C1 segment of cervical spinal cord (tissue), 14 donors: Measurements from ENCODE around the gene HNRNPA0.
A peak's percentile ranks its signal among the peaks of the same experiment; 100 is the strongest.
"Not testable (repeated sequence)": the region's sequence is repeated elsewhere in the genome, so short reads cannot be mapped to it uniquely, and the experiment has no call there.

ENCODE experiments used
- DNase-seq, 14 donors: peaks; one replicate each; lab custom pipeline; 2025; lab: John Stamatoyannopoulos, UW

HNRNPA0 gene

DNA sequence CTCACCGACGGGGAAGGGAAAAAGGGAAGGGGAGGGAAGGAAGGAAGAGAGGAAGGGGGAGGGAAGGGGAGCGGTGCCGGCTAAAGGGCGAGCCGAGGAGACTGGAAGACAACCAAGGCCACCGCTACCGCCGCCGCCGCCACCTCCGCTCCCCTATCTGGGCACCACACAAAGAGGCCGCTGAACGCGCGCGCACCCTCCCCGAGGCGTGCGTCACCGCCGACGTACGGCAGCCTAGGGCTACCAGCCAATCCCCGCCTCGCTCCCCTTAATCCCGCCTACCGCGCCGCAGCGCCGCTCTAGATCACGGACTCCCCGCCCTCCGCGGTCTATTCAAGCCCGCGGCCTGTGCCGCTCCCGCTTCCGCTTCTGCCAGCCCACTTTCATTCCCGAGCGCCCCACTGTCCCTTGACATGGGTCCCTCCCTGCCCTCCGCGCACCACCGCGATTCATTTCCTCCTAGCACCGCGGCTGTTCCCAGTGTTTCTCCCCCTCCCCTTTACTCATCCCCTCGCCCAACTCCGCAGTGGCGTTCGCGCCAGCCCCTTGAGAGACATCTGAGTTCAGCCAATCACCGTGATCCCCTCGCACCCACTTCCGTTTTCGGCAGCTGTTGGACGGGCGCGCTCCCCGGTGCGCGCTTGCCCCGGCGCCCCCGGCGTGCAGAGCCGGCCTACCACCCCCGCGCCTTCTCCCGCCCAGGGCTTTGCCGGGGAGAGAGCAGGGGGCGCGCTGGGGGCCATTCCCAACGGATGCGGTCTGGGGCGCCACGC lies at the start of gene HNRNPA0:
Gene HNRNPA0, minus strand, starts transcription at position 176 of the 773 bp plus-strand sequence. CDS start 297 bp downstream, outside the sequence.
- peak; percentile 97 to 100 (median 100) for DNase-seq

DNA sequence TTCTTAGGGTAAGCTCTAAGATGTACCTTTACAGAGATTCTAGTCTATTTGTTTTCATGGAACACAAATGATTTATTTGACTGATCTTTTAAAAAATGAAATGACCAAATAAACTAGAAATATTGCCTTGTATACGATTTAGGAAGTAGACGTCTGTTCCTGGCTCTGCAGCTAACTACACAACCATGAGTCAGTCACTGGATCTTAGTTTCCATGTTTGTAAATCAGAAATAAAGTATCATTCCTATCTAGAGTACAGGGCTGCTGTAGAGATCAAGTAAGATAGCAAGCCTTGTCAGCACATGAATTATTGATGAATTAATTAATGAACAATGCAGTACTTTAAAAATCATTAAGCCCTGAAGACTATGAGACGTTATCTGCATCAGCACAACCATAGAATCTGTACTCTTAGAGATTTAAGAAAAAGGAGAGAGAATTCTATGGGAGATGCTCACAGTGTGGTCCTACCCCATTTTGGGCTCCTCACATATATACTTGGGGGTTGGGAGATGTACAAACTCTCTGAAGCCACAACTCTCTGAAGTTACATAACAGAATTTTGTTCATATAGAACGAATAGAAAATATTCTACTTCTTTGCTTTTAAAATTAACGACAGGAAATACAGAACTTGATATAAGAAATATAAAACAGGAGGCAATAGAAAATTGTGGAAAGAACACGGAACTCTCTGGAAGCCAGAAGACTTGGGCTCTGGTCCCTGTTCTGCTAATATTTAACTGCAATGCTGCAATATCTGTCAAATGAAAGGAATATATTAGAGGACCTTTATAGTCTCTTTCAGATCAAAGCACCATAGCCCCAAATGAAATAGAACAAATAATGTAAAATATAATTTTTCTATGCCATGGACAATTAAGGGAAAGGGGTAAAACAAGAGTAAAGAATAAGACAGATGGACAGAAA lies 48.4 kb upstream of the HNRNPA0 start:
- no peak for DNase-seq

DNA sequence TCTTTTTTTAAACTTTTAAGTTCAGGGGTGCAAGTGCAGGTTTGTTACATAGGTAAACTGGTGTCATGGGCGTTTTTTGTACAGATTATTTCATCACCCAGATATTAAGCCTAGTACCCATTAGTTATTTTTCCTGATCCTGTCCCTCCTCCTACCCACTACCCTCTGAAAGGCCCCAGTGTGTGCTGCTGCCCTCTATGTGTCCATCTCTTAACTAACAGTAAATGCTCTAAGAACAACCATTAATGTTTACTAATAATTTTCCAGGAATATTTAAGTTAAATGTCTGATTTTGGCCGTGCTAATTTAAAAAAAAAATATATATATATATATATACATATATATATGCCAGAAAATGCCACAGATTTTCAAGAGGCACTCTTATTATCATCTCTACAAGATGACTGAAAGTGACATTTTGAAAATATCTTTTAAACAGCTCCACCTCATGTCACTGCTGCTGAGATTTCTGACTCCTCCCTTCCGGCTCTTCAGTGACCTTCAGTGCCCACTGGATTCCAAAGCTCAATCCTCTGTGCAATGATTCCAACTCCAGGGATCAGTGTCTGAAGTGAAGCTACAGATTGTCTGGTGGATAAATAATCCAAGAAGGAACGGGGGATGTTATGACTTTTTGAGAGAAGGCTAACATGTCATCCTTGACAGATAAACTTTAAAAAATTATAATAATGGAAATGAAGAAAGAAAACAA lies 46.7 kb upstream of the HNRNPA0 start:
- DNase-seq = no peak

DNA sequence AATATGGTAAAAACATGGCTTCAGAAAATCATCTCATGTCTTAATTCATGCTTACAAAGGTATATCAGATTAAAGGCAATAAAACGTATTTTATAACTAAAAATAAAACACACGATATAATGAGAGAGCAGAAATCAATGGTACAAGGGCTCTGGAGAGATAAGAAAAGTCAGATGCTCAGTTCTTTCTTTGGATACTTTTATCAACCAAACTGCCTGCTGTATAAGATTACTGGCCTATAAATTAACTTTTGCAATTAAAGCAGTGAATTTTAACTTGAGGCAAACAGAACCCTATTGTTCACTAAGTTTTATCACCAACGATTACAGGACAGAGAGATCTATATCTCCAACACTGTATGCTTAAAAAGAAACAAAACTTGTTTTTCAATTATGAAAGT lies 42.1 kb upstream of the HNRNPA0 start:
- DNase-seq = no peak

- DNase-seq = no peak
Observed at GRCh38 chr5:137794863-137795262, 40.7 kb upstream of the HNRNPA0 start.

DNA sequence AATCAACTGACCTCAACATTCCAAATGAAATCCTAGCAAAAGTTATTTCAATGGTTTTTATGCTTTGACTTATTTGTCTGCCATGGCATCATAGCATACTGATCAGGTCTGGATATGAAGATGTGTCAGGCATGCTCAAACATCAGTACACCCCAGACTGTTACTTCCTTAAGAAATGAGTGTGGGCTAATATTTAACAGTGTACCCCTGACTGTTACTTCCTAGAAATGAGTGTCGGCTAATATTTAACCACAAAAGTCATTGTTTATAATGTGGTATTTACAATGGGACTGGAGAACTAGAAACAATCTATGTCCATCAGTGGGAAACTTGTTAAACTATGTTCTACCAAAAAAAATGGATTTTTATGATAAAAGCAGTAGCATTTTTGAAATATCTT lies 38.1 kb upstream of the HNRNPA0 start:
- DNase-seq = no peak

DNA sequence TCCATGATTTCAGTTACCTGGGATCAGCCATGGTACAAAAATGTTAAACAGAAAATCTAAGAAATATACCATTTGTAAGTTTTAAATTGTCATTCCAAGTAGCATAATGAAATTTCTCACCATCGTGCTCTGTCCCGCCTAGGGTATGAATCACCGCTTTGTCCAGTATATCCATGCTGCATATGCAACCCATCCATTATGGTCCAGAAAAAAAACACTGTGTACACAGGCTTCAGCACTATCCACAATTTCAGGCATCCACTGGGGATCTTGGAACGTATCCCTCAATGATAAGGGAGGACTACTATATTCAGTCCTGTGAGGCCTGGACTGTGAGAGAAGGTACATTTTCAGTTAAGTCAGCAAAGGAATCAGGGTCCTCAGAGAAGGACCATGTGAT lies 37.6 kb upstream of the HNRNPA0 start:
- no peak for DNase-seq

DNA sequence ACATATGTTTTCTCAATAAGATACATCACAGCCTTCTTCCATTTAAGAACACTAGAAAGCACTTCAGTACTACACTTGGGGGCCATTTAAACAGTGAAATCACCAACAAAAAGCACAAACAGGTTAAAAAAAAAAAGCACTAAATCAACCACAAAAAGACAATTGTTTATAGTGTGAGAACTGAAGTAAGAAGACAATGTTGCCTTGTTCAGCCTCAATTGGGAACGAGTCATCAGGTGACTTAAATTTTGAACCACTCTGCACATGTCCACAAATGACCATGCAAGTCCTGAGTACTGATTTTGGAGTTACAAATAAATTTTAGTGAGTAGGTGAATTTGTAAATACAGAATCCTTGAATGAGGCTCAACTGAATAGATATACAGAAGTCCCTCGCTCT lies 37.2 kb upstream of the HNRNPA0 start:
- no peak for DNase-seq

DNA sequence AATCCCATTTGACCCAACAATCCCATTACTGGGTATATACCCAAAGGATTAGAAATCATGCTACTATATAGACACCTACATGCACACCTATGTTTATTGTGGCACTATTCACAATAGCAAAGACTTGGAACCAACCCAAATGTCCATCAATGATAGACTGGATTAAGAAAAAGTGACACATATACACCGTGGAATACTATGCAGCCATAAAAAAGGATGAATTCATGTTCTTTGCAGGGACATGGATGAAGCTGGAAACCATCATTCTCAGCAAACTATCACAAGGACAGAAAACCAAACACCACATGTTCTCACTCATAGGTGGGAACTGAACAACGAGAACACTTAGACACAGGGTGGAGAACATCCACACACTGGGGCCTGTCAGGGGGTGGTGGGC lies 34.4 kb upstream of the HNRNPA0 start:
- DNase-seq = not testable (repeated sequence)

- DNase-seq = peak in 2 of 14 donors; percentile 7 to 18
Observed at GRCh38 chr5:137782984-137783536, 28.9 kb upstream of the HNRNPA0 start.

- no peak for DNase-seq
Observed at GRCh38 chr5:137782055-137782454, 27.9 kb upstream of the HNRNPA0 start.

GRCh38 chr5:137778772-137779564 lies 24.8 kb upstream of the HNRNPA0 start:
- DNase-seq = peak in 1 of 14 donors; percentile 60

DNA sequence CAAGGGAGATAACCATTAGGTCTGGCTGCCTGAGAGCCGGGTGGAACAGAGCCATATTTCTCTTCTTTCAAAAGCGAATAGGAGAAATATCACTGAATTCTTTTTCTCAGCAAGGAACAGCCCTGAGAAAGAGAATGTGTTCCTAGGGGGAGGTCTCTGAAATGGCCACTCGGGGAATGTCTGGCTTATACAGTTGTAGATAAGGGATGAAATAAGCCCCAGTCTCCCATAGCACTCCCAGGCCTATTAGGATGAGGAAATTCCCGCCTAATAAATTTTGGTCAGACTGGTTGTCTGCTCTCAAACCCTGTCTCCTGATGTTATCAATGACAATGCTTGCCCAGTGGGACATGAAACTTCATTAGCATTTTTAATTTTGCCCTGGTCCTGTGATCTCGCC lies 13.8 kb upstream of the HNRNPA0 start:
- DNase-seq = not testable (repeated sequence)

DNA sequence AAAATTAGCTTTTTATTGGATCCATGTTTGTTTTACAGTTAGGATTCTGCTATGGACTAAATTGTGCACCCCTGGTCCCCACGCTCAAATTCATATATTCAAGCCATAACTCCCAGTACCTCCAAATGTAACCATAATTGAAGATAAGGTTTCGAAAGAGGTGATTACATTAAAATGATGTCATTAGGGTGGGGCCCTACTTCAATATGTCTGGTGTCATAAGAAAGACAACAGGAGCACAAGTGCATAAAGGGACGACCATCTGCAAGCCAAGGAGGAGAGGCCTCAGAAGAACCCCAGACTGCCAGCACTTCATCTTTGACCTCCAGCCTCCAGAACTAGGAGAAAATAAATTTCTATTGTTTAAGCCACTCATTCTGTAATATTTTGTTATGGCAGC lies 7.4 kb upstream of the HNRNPA0 start:
- no peak for DNase-seq

GRCh38 chr5:137760719-137761516 lies 6.8 kb upstream of the HNRNPA0 start:
- DNase-seq = no peak

DNA sequence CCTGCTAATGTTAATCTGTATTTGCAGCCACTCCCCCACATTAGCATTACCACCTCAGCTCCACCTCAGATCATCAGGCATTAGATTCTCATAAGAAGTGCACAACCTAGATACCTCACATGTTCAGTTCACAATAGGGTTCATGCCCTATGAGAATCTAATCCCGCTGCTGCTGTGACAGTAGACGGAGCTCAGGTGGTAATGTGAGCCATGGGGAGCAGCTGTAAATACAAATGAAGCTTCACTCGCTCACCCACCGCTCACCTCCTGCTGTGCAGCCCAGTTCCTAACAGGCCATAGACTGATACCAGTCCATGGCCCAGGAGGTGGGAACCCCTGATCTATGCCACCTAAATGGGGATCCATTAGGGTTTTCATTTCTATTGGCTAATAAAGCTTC lies 6.1 kb upstream of the HNRNPA0 start:
- DNase-seq = no peak

- no peak for DNase-seq
Observed at GRCh38 chr5:137758715-137759306, 4.6 kb upstream of the HNRNPA0 start.

DNA sequence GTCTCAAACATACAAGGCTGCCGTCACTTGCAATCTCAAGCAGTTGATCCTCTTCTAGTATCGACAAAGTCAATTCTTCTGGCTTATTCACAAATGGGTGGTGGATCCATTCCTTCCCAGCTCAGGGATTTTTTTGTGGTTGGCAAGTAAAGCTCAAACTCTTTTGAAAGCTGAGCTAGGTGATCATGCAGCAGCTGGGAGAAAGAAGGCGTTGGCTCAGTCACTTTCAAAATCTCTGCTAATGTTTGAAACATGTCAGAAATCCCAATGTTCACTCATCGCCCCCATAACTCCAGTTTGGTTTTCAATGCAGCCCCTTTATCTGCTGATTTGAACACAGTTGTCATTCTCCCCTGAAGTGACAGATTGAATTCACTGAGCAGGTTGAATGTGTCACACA lies 4.0 kb upstream of the HNRNPA0 start:
- no peak for DNase-seq

GRCh38 chr5:137757634-137758033 lies 3.5 kb upstream of the HNRNPA0 start:
- no peak for DNase-seq
